HFFc6 (cell line): ENCODE results near the gene ADSS2. TPM values are rescaled to one million over a fixed set of nuclear protein-coding genes. Genes with fewer than 3 reads are reported as not detected.
A peak's percentile ranks its signal among the peaks of the same experiment; 100 is the strongest.

Experiments
- DNase-seq: peaks from one replicate; pipeline ENCODE4 v3.0.0-alpha.2; 2018
- H3K27ac Mint-ChIP-seq: 2 replicates; pipeline ENCODE4 v1.8.0; 2020; ENCODE audit warnings: mild to moderate bottlenecking, mixed read lengths
- H3K27me3 Mint-ChIP-seq: 2 replicates; pipeline ENCODE4 v1.8.0; 2021; ENCODE audit warnings: mild to moderate bottlenecking, moderate library complexity, mixed read lengths; ENCODE audit not compliant: insufficient read depth
- H3K36me3 Mint-ChIP-seq: 2 replicates; pipeline ENCODE4 v1.8.0; 2021; ENCODE audit warnings: low read depth, mixed read lengths
- H3K4me1 Mint-ChIP-seq: 2 replicates; pipeline ENCODE4 v1.8.0; 2020; ENCODE audit warnings: low read depth, mixed read lengths
- H3K4me3 Mint-ChIP-seq: 2 replicates; pipeline ENCODE4 v1.8.0; 2020; ENCODE audit warnings: mild to moderate bottlenecking, moderate library complexity, mixed read lengths
- H3K9me3 Mint-ChIP-seq: 2 replicates; pipeline ENCODE4 v1.8.0; 2020; ENCODE audit warnings: mild to moderate bottlenecking, mixed read lengths
- total RNA-seq, 6 experiments: library from RNA; stranded (reverse); fragmentation: NEBNext Ultra II Directional; extraction: Animal tissue kit (Norgen Biotek cat#: 25700); gene quantifications; 2 replicates in 1 of 6; 3 replicates in 5 of 6; pipeline ENCODE4 v1.2.3, GENCODE V29; 2021
- TF ChIP-seq, protein P1 (sequence below): fragments of 200-600 bp; sonication (generic); IDR thresholded peaks from 2 replicates; pipeline ENCODE4 v1.5.0; 2021; ENCODE audit warnings: antibody characterized with exemption, mild to moderate bottlenecking

ADSS2 gene
- total RNA-seq, 6 experiments from 2014 or later: 38.6 to 45.0 (median 41.1) TPM

DNA sequence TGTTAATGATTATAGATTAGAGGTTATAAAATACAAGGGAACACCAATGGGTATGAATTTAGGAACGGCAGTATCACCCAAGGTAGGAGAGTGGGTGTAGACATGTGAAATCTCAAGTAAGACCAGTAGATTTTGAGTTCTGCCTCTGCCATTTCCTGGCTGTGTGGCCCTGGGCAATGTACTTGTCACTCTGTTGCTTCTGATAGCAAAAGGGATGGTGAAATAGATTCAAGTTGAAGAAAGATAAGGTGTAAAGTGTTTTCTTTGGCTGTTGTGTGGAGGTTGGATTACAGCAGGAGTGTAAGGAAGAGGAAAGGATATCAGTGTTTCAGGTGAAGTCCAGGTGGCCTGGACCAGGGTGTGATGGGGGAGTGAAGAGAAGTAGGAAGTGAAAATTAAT lies 64.3 kb downstream of the ADSS2 start:
- Mint-ChIP-seq H3K27me3 (no peaks in the 10 kb centered on the region; the same call in 1 of the 2 replicates), H3K27ac (no peak overlapping the region), H3K4me3 (no peak overlapping the region), H3K36me3 (peaks cover 4% of the 10 kb centered on the region), H3K9me3 (no peaks in the 10 kb centered on the region), H3K4me1 (peaks cover 38% of the 10 kb centered on the region)
- no peak for DNase-seq
- TF ChIP-seq, protein P1, sequence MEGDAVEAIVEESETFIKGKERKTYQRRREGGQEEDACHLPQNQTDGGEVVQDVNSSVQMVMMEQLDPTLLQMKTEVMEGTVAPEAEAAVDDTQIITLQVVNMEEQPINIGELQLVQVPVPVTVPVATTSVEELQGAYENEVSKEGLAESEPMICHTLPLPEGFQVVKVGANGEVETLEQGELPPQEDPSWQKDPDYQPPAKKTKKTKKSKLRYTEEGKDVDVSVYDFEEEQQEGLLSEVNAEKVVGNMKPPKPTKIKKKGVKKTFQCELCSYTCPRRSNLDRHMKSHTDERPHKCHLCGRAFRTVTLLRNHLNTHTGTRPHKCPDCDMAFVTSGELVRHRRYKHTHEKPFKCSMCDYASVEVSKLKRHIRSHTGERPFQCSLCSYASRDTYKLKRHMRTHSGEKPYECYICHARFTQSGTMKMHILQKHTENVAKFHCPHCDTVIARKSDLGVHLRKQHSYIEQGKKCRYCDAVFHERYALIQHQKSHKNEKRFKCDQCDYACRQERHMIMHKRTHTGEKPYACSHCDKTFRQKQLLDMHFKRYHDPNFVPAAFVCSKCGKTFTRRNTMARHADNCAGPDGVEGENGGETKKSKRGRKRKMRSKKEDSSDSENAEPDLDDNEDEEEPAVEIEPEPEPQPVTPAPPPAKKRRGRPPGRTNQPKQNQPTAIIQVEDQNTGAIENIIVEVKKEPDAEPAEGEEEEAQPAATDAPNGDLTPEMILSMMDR: no peak

DNA sequence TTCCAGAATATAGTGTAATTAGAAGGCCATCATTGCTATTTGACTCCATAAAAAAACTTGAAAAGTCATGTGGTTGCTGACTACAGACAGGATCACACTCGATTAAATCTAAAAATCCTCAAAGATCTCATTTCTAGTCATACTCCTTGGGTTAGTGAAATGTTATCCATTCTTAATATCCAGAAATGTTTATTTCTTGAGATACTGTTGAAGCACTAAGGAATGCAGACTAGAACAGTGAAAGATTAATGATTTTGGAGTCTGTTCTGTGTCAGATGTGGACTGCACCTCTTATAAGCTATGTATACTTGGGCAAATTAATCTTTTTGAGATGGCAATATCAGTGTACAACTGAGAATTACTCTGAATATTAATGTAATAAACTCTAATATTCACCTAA lies 65.1 kb downstream of the ADSS2 start:
- no peak overlapping the region for H3K27ac Mint-ChIP-seq
- H3K4me3 Mint-ChIP-seq: no peak overlapping the region
- no peak for DNase-seq
- no peaks in the 10 kb centered on the region; the same call in 1 of the 2 replicates for H3K27me3 Mint-ChIP-seq
- H3K36me3 Mint-ChIP-seq: peaks cover 4% of the 10 kb centered on the region; the same call in 1 of the 2 replicates
- TF ChIP-seq, protein P1: no peak
- no peaks in the 10 kb centered on the region for H3K9me3 Mint-ChIP-seq
- peaks cover 38% of the 10 kb centered on the region for H3K4me1 Mint-ChIP-seq

DNA sequence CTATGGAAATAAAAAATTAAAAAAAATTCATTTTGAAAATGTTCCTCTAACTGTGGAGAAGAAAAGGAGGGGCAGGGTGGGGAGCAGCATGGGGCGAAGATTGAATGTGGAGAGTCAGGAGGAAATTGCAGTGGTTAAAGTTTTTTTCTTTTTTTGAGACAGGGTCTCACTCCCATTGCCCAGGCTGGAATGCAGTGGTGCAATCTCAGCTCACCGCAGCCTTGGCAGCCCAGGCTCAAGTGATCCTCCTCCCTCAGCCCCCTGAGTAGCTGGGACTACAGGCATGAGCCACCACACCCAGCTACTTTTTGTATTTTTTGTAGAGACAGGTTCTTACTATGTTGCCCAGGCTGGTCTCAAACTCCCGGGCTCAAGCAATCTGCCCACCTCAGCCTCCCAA lies 67.6 kb downstream of the ADSS2 start:
- Mint-ChIP-seq H3K36me3 (peaks cover 4% of the 10 kb centered on the region; the same call in 1 of the 2 replicates), H3K4me3 (no peak overlapping the region), H3K4me1 (peaks cover 28% of the 10 kb centered on the region), H3K9me3 (no peaks in the 10 kb centered on the region), H3K27me3 (no peaks in the 10 kb centered on the region; the same call in 1 of the 2 replicates), H3K27ac (no peak overlapping the region)
- TF ChIP-seq, protein P1: no peak
- no peak for DNase-seq

DNA sequence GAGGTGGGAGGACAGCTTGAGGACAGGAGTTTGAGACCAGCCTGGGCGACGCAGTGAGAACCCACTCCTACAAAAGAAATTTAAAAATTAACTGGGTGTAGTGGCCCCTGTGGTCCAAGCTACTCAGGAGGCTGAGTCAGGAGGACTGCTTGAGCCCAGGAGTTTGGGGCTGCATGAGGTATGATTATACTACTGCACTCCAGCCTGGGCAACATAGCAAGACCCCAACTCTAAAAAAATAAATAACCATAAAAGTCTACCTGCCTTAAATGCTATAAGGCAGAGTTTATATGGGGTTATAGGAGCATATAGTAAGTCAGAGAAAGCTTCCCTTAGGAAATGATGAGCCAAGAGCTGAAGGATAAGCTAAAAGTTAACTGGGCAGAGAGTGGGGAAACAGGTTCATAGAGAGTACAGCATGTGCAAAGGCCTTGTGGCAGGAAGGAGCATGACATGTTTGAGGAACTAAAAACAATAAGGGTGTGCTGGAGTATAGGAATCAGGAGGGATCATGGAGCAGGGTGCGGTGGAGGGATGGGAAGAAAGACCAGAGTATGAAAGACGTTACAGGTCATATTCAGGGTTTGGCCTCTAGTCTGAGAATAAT lies 68.3 kb downstream of the ADSS2 start:
- H3K9me3 Mint-ChIP-seq: no peaks in the 10 kb centered on the region
- TF ChIP-seq, protein P1: no peak
- H3K27ac Mint-ChIP-seq: no peak overlapping the region
- H3K27me3 Mint-ChIP-seq: no peaks in the 10 kb centered on the region; the same call in 1 of the 2 replicates
- H3K36me3 Mint-ChIP-seq: peaks cover 4% of the 10 kb centered on the region; the same call in 1 of the 2 replicates
- no peak for DNase-seq
- no peak overlapping the region for H3K4me3 Mint-ChIP-seq
- H3K4me1 Mint-ChIP-seq: peaks cover 21% of the 10 kb centered on the region

DNA sequence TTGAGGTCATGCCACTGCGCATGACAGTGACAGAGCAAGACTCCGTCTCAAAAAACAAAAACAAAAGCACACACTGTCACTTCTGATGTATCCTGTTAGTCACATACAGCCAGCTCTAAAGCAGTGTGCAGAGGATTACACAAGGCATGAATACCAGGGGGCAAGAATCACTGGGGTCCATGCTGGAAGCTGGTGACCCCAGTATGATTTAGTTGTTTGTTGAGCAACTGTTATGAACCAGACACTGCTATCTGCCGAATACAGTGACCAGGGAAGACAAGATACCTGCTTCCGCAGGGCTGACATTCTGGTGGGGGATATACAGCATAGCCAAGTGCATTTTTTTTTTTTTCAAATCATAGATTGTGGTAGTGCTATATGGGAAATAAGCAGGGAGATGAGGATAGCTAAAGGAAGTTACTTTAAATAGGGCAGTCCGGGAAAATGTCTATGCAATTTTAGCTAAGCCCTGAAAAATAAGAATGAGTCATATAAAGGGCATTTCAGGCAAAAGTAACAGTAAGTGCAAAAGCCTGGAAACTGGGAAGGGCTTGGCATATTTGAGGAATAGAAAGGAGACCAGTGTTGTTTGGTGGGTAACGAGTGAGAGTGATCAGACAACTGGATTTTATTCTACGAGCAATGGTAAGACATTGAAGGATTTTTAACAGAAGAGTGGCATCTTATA lies 69.7 kb downstream of the ADSS2 start:
- H3K4me3 Mint-ChIP-seq: peak overlapping the region; percentile 12
- peaks cover 20% of the 10 kb centered on the region for H3K4me1 Mint-ChIP-seq
- DNase-seq: peak; percentile 50
- no peaks in the 10 kb centered on the region; the same call in 1 of the 2 replicates for H3K27me3 Mint-ChIP-seq
- no peaks in the 10 kb centered on the region for H3K9me3 Mint-ChIP-seq
- no peaks in the 10 kb centered on the region for H3K36me3 Mint-ChIP-seq
- TF ChIP-seq, protein P1: no peak
- peak overlapping the region; percentile 73 for H3K27ac Mint-ChIP-seq
